GM21717 (cell line): Measurements from ENCODE around the gene RPP25.
A peak's percentile ranks its signal among the peaks of the same experiment; 100 is the strongest.
"Not testable (repeated sequence)": the region's sequence is repeated elsewhere in the genome, so short reads cannot be mapped to it uniquely, and the experiment has no call there.

ENCODE experiments used
- ATAC-seq: cut with Tn5 transposase; IDR thresholded peaks from one replicate; pipeline ENCODE4 v1.9.1; 2021; ENCODE audit warnings: mild to moderate bottlenecking, moderate library complexity; ENCODE audit not compliant: unreplicated experiment

Gene RPP25

GRCh38 chr15:74963213-74963612, 6.6 kb upstream of the RPP25 start:
- no peak for ATAC-seq

- ATAC-seq: no peak
Observed at GRCh38 chr15:74962671-74963070, 6.1 kb upstream of the RPP25 start.

GRCh38 chr15:74962219-74962618, 5.6 kb upstream of the RPP25 start:
- no peak for ATAC-seq

- ATAC-seq: no peak
Observed at GRCh38 chr15:74961616-74962015, 5.0 kb upstream of the RPP25 start.

- no peak for ATAC-seq
Observed at GRCh38 chr15:74960995-74961588, 4.5 kb upstream of the RPP25 start.

- no peak for ATAC-seq
Observed at GRCh38 chr15:74960286-74960685, 3.7 kb upstream of the RPP25 start.

GRCh38 chr15:74959586-74959939, 3.0 kb upstream of the RPP25 start:
- no peak for ATAC-seq

DNA sequence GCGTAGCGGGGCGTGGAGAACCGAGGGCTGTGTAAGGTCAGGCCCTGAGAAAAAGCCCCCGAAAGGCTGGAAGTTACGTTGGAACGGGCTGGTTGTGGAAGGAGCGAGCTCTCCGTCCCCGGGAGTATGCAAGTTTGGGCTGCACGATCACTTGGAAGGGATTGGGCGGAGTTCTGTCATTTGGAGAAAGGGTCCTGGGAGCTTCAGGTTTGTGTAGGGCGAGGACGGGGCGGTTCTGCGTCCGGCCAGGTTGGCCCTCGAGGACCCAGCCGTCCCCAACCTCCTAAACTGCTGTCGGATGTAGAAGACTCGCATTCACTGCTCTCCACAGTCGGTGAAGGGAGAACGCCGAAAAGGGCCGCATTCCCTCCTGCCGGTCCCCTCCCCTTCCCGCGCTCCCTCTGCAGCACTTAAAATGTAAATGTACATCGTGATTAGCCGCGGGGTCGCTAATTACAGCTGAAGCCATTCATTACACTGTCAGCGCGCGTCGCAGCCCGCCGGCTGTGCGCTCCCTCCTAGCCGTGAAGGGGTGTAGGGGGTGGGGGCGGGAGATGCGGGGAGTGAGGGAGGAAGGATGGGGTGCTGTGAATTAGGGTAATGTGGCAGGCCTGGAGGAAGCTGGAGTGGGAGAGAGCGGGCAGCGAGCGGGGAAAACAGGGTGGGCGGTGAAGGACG, 2.5 kb upstream of the RPP25 start:
- no peak for ATAC-seq

DNA sequence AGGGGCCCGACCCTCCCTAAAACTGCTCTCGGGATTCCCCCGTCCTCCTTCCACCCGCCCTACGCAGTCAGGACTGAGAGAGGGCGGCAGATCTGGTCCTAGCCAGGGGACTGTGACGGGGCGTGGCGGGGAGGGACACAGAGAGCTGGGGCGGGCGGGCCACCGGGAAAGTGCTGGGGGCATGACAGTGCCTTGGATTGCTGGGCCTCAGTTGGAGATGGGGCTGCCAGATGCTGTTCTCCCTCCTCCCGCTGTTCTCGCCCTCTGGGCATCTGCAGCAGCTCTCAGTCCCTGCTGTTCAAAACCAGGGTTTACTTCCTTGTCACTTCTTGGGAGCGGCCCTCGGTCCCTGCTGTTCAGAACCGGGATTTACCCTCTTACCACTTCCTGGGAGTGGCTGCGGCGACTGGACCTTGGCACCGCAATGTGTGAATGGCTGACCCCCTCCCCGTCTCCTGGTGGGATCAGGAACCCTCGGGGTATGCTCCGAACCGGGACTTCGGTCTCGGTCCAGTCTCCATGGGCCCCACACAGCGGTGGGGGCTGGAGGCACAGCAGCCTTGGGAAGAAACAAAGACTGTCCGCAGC, 1.8 kb upstream of the RPP25 start:
- no peak for ATAC-seq

GRCh38 chr15:74957476-74958035, 984 bp upstream of the RPP25 start:
- ATAC-seq: no peak

DNA sequence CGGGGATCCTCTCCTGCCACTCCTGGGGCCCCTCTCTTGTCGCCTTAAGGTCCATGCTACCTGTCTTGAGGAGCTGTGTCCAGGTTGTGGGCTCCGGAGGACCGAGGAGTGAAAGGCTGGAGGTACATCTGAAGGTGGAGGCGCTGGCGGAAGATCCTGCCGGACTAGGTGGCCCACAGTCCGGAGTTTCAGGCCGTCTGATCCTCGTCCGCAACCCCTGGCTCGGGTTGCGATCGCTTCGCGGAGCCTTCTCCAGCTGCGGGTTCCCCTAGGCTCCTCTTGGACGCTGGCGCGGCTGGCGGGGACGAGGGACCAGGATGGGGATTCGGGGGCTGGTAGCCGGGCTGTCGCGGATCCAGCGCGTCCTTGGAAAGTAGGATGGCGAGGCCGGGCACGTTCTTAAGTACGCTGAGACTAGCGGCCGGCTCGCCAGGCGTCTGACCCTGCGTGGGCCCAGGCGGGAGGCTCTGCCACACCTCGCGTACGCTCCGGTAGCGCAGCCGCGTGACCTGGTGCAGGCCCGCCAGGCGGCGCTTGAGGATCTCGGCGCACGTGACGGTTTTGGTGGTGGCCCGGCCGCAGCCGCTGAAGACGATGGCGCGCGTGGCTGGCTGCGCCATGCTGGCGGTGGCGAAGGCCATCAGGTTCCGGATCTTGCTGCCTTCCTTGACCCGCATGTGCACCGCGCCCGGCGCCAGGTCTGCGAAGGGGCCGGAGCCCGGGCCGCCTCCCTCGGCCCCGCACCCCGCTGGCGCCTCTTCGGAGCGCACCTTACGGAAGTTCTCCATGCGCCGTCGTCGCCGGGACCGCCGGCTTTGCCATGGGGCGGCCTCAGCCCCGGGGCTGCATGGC, 550 bp downstream of the RPP25 start:
- peak; percentile 26 for ATAC-seq

DNA sequence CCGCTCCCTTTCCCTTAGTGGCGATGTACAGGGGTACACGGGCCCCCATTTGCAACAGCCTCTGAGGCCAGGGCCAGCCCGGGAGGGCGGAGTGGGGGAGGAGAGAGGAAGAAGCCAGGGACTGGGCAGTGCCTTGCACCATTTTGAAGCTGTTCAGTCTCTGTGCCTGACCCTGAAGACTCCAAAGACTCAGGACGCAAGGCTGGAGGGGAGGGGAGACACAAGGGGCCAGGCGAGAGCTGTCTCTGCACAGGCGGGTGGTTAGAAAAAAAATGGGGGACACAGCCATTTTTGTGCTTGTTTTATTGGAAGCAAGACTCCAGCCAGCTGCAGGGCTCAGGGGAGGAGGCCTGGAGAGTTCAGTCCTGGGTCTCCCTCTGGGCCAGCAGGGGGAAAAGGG, 1.6 kb downstream of the RPP25 start:
- no peak for ATAC-seq

- no peak for ATAC-seq
Observed at GRCh38 chr15:74954515-74954914, 2.1 kb downstream of the RPP25 start.

- no peak for ATAC-seq
Observed at GRCh38 chr15:74951006-74951405, 5.6 kb downstream of the RPP25 start.

- no peak for ATAC-seq
Observed at GRCh38 chr15:74950078-74950908, 6.3 kb downstream of the RPP25 start.

- ATAC-seq: peak; percentile 78
Observed at GRCh38 chr15:74937590-74938371, 18.8 kb downstream of the RPP25 start, which contains the start of gene COX5A. TSS of gene COX5A (minus strand) at chr15:74938073. CDS start at chr15:74938014, 59 bp downstream.

DNA sequence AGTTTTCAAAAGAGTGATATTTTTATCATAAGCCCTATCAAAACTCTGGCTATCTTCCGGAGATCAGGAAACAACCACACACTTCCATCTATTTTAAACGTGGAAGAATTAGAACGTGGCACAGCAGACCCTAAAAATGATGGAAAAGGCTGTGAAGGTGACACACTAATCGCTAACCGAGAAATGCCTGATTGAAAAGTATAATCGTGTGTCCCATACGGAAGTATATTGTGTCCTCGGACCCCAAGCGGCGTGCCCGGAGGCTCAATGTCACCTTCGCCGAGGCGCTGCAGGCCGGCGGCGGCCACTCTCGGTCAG, 19.3 kb downstream of the RPP25 start:
- no peak for ATAC-seq

- not testable (repeated sequence) for ATAC-seq
Observed at GRCh38 chr15:74935193-74935592, 21.4 kb downstream of the RPP25 start.

GRCh38 chr15:74933573-74933972, 23.0 kb downstream of the RPP25 start:
- no peak for ATAC-seq

DNA sequence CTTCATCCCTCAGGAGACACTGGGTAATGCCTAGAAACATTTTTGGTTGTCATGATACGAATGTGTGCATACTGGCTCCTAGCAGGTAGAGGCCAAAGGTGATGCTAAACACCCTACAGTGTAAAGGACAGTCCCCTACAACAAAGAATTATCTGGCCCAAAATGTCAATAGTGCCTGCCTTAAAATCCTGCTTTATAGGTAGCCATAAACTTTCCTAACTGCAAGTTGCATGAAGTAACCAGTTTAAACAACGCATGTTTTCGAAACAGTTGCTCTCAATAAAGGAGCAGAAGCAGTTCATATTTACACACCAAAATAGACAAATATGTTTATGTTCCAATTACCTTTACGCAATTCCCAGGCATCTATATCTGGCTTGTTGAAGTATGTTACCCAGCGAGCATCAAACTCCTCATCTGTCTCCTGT, 27.8 kb downstream of the RPP25 start:
- no peak for ATAC-seq
